ENCODE results near the gene PTGIS. TPM values are rescaled to one million over a fixed set of nuclear protein-coding genes. Genes with fewer than 3 reads are reported as not detected.
A peak's percentile ranks its signal among the peaks of the same experiment; 100 is the strongest.

The PTGIS gene
- polyA plus RNA-seq, 4 donors, result 28.1 to 35.5 (median 35.2) TPM

GRCh38 chr20:49561806-49562205, 6.1 kb downstream of the PTGIS start:
- no peak for DNase-seq (ENCODE audit: low read depth in 4 of 4, low spot score in 3 of 4)

DNA sequence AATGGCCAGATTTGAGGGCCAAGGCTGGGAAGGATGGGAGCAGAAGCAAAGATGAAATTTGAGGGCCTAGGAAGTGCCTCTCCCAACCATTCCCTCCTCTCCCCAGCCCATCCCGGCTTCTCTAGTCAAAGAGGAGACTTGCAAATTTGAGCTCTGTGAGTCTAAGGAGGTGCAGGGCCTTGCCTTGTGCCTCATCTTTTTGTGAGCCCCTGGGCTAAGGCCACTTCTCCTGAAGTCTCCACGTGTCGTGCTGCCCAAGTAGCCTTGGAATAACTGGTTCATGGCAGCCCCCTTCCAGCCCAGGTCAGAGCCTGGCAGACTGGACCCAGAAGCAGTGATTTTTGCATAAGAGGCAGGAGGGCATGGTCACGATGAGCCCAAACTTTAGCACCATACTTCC, 6.7 kb downstream of the PTGIS start:
- DNase-seq (ENCODE audit: low read depth in 4 of 4, low spot score in 3 of 4), result no peak

DNA sequence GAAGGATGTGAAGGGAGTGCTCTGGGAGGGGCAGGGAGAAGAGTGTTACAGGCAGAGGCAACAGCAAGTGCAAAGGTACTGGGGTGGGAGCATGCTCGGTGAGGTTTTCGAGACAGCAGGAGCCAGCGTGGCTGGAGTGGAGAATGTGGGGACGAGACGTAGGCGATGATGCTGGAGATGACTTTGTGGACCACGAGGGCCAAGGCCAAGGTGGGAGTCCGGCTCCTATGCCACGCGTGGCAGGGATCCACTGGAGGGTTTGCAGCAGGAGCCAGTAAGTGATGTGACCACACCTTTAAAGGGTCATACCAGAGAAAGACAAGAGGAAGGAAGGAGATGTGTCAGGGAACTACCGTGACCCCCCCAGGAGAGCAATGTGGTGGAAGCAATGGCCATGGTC, 7.3 kb downstream of the PTGIS start:
- no peak for DNase-seq (ENCODE audit: low read depth in 4 of 4, low spot score in 3 of 4)

GRCh38 chr20:49560186-49560585, 7.8 kb downstream of the PTGIS start:
- DNase-seq (ENCODE audit: low read depth in 4 of 4, low spot score in 3 of 4), result no peak

GRCh38 chr20:49559411-49560081, 8.4 kb downstream of the PTGIS start:
- no peak for DNase-seq (ENCODE audit: low read depth in 4 of 4, low spot score in 3 of 4)

GRCh38 chr20:49558826-49559225, 9.1 kb downstream of the PTGIS start:
- DNase-seq (ENCODE audit: low read depth in 4 of 4, low spot score in 3 of 4), result no peak

- DNase-seq (ENCODE audit: low read depth in 4 of 4, low spot score in 3 of 4), result no peak
These were observed 10.5 kb downstream of the PTGIS start for GRCh38 chr20:49557449-49557848.

GRCh38 chr20:49556621-49557020, 11.3 kb downstream of the PTGIS start:
- DNase-seq (ENCODE audit: low read depth in 4 of 4, low spot score in 3 of 4), result no peak

- DNase-seq (ENCODE audit: low read depth in 4 of 4, low spot score in 3 of 4), result no peak
These were observed 18.0 kb downstream of the PTGIS start for GRCh38 chr20:49549801-49550551.

DNA sequence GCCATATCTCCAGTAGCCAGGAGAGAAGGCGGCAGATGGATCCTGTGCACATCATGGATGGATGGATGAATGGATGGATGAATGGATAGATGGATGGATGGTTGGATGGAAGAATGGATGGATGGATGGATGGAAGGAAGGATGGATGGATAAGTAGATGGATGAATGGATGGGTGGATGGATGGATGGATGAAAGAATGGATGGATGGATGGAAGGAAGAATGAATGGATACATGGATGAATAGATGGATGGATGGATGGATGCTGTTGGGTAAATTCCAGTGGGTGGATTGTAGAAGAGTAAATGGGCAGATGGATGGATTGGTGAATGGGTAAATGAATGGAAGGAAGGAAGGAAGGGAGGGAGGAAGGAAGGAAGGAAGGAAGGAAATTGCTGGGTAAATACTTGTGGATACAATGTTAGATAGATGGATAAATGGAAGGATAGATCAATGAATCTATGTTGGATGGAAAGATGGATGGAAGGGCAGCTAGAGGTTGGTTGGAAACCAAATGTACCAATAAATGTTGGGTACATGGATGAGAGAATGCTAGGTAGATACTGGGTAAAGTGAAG, 19.5 kb downstream of the PTGIS start:
- no peak for DNase-seq (ENCODE audit: low read depth in 4 of 4, low spot score in 3 of 4)

DNA sequence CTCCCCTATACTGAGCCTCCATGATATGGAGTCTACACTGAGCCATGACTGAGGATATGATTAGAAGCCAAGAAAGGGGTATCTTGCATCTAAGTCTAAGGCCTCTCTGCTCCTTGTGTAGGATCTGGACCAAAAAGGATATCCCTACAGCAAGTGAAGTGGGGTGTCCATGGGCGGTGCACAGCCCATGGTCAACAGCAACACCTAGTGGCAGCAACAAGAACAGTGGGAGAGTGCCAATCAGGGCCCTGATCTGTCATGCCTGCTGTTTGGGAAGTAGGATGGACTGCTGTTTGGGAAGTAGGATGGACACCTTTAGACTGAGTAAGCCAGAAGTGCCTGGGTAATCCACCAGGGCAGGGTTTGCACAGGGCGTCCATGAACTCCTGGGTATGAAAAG, 22.4 kb downstream of the PTGIS start:
- no peak for DNase-seq (ENCODE audit: low read depth in 4 of 4, low spot score in 3 of 4)

DNA sequence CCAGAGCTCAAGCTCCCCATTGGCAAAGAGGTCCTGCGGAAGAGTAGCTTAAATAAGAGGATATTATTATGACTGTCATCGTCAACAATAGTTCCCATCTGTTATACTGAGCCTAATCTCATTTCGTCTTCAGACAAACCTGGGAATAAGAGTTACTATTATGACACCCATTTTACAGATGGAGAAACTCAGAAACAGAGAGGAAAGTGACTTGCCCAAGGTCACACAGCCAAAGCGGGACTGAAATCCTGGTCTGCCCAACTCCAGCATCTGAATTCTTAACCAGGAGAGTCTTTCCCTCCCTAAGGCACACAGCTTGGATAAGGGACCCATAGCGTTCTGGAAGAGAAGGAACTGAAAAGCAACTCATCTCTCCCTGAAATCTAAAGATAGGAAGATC, 23.4 kb downstream of the PTGIS start:
- DNase-seq (ENCODE audit: low read depth in 4 of 4, low spot score in 3 of 4), result no peak

DNA sequence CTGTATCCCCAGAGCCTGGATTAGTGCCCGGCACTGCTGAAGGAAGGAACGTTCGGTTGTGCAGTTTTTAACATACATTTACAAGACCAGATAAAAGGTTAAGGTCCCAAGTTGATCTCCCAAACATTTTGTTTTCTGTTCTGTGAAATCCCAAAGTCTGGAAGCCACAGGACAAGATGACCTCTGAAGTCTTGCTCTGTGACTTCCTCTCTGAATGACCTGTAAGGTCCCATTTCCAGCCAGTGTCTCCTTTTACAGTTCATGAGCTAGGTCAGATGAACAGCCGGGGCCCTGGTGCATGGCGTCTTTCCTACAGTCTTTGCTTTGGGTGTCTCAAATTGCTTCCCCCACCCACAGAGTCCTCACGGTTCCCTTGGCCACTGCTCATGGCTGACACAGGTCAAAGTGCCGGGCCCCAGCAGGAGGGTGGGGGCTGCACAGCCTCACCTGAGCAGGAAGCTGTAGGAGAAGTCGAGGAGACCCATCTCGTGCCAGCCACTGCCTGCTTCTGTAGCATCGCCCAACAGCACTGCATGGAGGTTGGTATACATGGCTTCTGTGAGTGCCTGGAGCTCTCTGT, 24.0 kb downstream of the PTGIS start:
- no peak for DNase-seq (ENCODE audit: low read depth in 4 of 4, low spot score in 3 of 4)

DNA sequence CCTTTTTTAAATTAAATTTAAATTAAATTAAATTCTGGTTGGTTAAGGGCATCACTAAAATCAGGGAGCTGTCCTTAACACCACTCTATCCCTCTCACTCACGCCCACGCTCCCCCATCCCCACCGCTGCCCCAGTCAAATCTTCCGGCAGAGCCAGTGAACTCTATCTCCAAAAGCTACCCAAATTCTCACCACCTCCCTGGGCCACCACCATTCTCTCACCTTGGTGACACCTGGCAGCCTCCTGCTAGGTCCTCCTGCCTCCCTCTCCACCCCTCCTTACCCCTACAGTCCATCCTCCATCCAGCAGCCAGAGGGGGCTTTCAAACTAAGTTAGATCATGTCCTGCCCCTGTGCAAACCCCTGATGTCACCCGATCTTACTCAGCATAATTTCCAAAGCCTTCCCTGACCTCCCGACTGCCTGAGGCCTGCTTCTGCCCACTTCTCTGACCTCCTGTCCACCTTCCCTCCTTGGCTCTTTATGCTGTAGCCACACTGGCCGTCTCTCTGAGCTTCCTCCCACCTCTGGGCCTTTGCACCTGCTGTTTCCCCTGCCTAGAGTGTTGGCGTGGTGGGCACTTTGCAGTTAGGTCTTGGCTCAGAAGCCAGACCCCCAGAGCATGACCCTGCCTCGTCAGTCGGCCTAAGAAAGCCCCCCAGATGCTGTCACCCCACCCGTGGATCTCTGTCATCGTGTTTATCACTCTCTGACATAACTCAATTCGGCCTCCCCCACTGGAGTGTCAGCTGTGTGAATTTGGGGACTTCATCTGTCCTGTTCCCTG, 24.7 kb downstream of the PTGIS start:
- DNase-seq (ENCODE audit: low read depth in 4 of 4, low spot score in 3 of 4), result no peak

DNA sequence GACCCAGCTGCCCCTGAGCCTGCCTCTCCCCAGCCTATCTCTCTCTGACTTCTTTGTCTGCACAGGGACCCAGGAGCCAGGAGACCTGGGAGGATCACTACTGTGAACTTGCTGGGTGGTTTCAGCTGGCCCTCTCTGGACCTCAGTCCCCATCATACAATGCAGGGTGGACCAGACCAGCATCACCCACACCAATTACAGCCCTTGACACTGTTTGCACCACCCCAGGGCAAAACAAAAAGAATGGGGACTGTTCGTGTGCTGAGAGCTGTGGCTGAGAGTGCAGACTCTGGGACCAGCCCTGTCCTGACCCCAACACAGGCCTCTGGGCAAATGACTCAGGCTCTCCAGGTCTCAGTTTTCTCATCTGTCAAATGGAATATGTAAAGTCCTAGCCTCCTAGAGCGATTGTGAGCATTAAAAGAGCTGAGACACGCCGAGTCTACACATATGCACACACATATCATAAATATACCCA, 25.4 kb downstream of the PTGIS start:
- DNase-seq (ENCODE audit: low read depth in 4 of 4, low spot score in 3 of 4), result no peak

GRCh38 chr20:49541733-49542513, 26.0 kb downstream of the PTGIS start:
- DNase-seq (ENCODE audit: low read depth in 4 of 4, low spot score in 3 of 4), result peak in 3 of 4 donors; percentile 36 to 56 (median 45)

GRCh38 chr20:49540687-49541435, 27.1 kb downstream of the PTGIS start:
- DNase-seq (ENCODE audit: low read depth in 4 of 4, low spot score in 3 of 4), result no peak

- no peak for DNase-seq (ENCODE audit: low read depth in 4 of 4, low spot score in 3 of 4)
These were observed 27.7 kb downstream of the PTGIS start for GRCh38 chr20:49540232-49540620.

Measured in right renal pelvis (tissue), 4 donors.